GM18909 (cell line): ENCODE measurements around the gene HAGHL.
"Not testable (repeated sequence)": the region's sequence is repeated elsewhere in the genome, so short reads cannot be mapped to it uniquely, and the experiment has no call there.

Source experiments
- ATAC-seq: cut with Tn5 transposase; IDR thresholded peaks from one replicate; pipeline ENCODE4 v1.9.1; 2021; ENCODE audit warnings: mild to moderate bottlenecking; ENCODE audit not compliant: unreplicated experiment, poor library complexity

HAGHL gene

GRCh38 chr16:705431-706188 is 21.3 kb upstream of the HAGHL start, which contains the start of gene FBXL16:
Gene FBXL16, minus strand, starts transcription at chr16:705801. Its CDS starts 8,396 bp downstream, at chr16:697405.
- no peak for ATAC-seq

- ATAC-seq, result no peak
Observed at GRCh38 chr16:706189-707061, 20.5 kb upstream of the HAGHL start.

- ATAC-seq, result no peak
Observed at GRCh38 chr16:707062-707538, 19.8 kb upstream of the HAGHL start.

GRCh38 chr16:708019-708418 is 18.9 kb upstream of the HAGHL start:
- ATAC-seq, result no peak

- no peak for ATAC-seq
Observed at GRCh38 chr16:708959-709358, 17.9 kb upstream of the HAGHL start.

- ATAC-seq, result no peak
Observed at GRCh38 chr16:709566-710499, 17.1 kb upstream of the HAGHL start.

GRCh38 chr16:710500-711075 is 16.3 kb upstream of the HAGHL start:
- no peak for ATAC-seq

GRCh38 chr16:711084-711483 is 15.8 kb upstream of the HAGHL start:
- no peak for ATAC-seq

- no peak for ATAC-seq
Observed at GRCh38 chr16:711548-712320, 15.2 kb upstream of the HAGHL start.

GRCh38 chr16:712740-713250 is 14.1 kb upstream of the HAGHL start:
- not testable (repeated sequence) for ATAC-seq

- ATAC-seq, result no peak
Observed at GRCh38 chr16:714079-714478, 12.8 kb upstream of the HAGHL start.

- peak; percentile 79 for ATAC-seq
Observed at GRCh38 chr16:714558-715476, 12.1 kb upstream of the HAGHL start, which contains the start of gene METRN. Gene METRN, plus strand, starts transcription at chr16:715118. Its CDS starts 172 bp downstream, at chr16:715290.

- ATAC-seq, result peak; percentile 17
Observed at GRCh38 chr16:715477-716199, 11.3 kb upstream of the HAGHL start.

GRCh38 chr16:716200-716568 is 10.7 kb upstream of the HAGHL start:
- ATAC-seq, result no peak

GRCh38 chr16:716768-717325 is 10.1 kb upstream of the HAGHL start:
- no peak for ATAC-seq

GRCh38 chr16:717450-718245 is 9.3 kb upstream of the HAGHL start:
- ATAC-seq, result no peak
